ENCODE results near the gene CLBA1. TPM values are rescaled to one million over a fixed set of nuclear protein-coding genes. Genes with fewer than 3 reads are reported as not detected.

The CLBA1 gene
- total RNA-seq, 2 experiments from 2014 or later = 0.82 to 1.2 TPM

GRCh38 chr14:104955396-104955770 is 30.2 kb upstream of the CLBA1 start:
- Histone ChIP-seq H2AFZ (ENCODE audit: low read length) (no peak overlapping the region), H3K4me2 (ENCODE audit: low read length) (no peak overlapping the region), H3K9me2 (ENCODE audit: insufficient read depth, low read length) (no peaks in the 10 kb centered on the region), H3K36me3 (ENCODE audit: insufficient read depth, low read length) (no peaks in the 10 kb centered on the region), H3K79me2 (ENCODE audit: insufficient read depth, low read depth, low read length) (no peaks in the 10 kb centered on the region), H3K4me1 (ENCODE audit: insufficient read depth, low read length, poor library complexity, severe bottlenecking) (no peaks in the 10 kb centered on the region), H4K20me1 (ENCODE audit: insufficient read depth, low read length) (no peaks in the 10 kb centered on the region), H3K27ac (ENCODE audit: low read depth, low read length, poor library complexity, severe bottlenecking) (no peak overlapping the region), H3K4me3 (ENCODE audit: low read depth, low read length, poor library complexity, severe bottlenecking) (no peak overlapping the region), H3K9me3 (ENCODE audit: low read length) (no peaks in the 10 kb centered on the region)
- no peak for DNase-seq (ENCODE audit: low spot score)
- CTCF ChIA-PET (ENCODE audit: unreplicated experiment) = no interaction called here
- intact Hi-C loops (cut with micrococcal nuclease; ENCODE audit: unreplicated experiment) = no loop called here
- POLR2A ChIA-PET = no interaction called here
- TF ChIP-seq, protein P1, sequence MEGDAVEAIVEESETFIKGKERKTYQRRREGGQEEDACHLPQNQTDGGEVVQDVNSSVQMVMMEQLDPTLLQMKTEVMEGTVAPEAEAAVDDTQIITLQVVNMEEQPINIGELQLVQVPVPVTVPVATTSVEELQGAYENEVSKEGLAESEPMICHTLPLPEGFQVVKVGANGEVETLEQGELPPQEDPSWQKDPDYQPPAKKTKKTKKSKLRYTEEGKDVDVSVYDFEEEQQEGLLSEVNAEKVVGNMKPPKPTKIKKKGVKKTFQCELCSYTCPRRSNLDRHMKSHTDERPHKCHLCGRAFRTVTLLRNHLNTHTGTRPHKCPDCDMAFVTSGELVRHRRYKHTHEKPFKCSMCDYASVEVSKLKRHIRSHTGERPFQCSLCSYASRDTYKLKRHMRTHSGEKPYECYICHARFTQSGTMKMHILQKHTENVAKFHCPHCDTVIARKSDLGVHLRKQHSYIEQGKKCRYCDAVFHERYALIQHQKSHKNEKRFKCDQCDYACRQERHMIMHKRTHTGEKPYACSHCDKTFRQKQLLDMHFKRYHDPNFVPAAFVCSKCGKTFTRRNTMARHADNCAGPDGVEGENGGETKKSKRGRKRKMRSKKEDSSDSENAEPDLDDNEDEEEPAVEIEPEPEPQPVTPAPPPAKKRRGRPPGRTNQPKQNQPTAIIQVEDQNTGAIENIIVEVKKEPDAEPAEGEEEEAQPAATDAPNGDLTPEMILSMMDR (conservative IDR thresholded peaks at IDR 0.05; ENCODE audit: low read length) = no peak
- TF ChIP-seq EZH2phosphoT487 (IDR thresholded peaks at IDR 0.05; ENCODE audit: borderline replicate concordance, low read depth, low read length) = no peak
- BruUV-seq (replicated peaks) = no TSS peak

- Histone ChIP-seq H3K9me2 (ENCODE audit: insufficient read depth, low read length) (no peaks in the 10 kb centered on the region), H2AFZ (ENCODE audit: low read length) (no peak overlapping the region), H3K79me2 (ENCODE audit: insufficient read depth, low read depth, low read length) (no peaks in the 10 kb centered on the region), H3K9me3 (ENCODE audit: low read length) (no peaks in the 10 kb centered on the region), H4K20me1 (ENCODE audit: insufficient read depth, low read length) (no peaks in the 10 kb centered on the region), H3K27ac (ENCODE audit: low read depth, low read length, poor library complexity, severe bottlenecking) (no peak overlapping the region), H3K4me3 (ENCODE audit: low read depth, low read length, poor library complexity, severe bottlenecking) (no peak overlapping the region), H3K4me2 (ENCODE audit: low read length) (no peak overlapping the region), H3K36me3 (ENCODE audit: insufficient read depth, low read length) (no peaks in the 10 kb centered on the region), H3K4me1 (ENCODE audit: insufficient read depth, low read length, poor library complexity, severe bottlenecking) (no peaks in the 10 kb centered on the region)
- TF ChIP-seq EZH2phosphoT487 (IDR thresholded peaks at IDR 0.05; ENCODE audit: borderline replicate concordance, low read depth, low read length) = no peak
- TF ChIP-seq, protein P1 (conservative IDR thresholded peaks at IDR 0.05; ENCODE audit: low read length) = no peak
- CTCF ChIA-PET (ENCODE audit: unreplicated experiment) = interaction anchor here (0.6 kb wide), 1 partner anchor 28 kb away, joined by 3 read pairs; no protein-coding TSS in a partner anchor
- no peak for DNase-seq (ENCODE audit: low spot score)
- intact Hi-C loops (cut with micrococcal nuclease; ENCODE audit: unreplicated experiment) = no loop called here
- POLR2A ChIA-PET = no interaction called here
- BruUV-seq (replicated peaks) = no TSS peak
These were observed 29.2 kb upstream of the CLBA1 start for GRCh38 chr14:104956290-104956890.

DNA sequence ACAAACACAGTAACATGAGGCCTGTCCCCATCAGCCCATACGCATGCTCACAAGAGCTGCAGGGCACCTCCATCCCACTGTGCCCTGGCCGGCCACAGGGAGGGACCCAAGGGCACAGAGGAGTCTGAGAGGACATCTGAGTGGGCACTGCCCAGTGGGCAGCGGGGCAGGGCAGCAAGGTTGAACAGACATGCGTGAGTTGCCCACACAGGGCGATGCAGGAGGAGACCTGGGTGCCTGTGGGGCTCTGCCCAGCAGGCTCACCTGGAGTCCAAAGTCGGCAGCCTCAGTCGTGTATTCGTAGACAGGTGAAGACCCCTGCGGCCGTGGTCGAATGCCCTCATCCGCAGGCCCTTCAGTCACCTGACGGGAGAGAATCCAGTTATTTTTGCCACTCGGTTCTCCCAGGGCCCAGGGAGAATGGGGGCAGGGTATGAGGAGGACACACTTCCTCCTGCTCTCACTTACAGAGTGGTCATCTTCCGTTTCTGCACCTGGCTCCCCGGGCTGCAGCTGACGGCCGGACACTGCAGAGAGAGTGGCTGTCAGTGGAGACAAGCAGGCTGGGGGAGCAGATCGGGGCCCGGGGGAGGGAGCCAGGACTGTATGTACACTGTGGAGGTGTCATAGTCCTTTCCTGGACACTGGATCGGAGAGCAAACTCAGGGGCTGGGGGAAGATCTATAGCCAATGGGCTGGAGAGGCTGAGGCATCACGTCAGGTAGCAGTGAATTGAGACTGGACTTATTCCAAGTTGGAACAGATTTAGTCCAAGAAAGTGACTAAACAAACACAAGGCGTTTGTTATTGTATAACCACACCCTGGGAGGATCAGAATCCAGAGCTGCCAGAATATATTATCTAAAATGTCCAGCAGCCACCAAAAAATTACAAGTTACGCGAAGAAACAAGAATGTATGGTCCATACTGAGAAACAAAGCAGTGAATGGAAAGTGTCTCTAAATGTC is 28.2 kb upstream of the CLBA1 start:
- H2AFZ ChIP-seq (ENCODE audit: low read length) = no peak overlapping the region
- H3K4me3 ChIP-seq (ENCODE audit: low read depth, low read length, poor library complexity, severe bottlenecking) = no peak overlapping the region
- H3K9me3 ChIP-seq (ENCODE audit: low read length) = no peaks in the 10 kb centered on the region
- no peak for DNase-seq (ENCODE audit: low spot score)
- ChIA-PET CTCF (ENCODE audit: unreplicated experiment) (no interaction called here), POLR2A (no interaction called here)
- no peak for TF ChIP-seq EZH2phosphoT487 (IDR thresholded peaks at IDR 0.05; ENCODE audit: borderline replicate concordance, low read depth, low read length)
- TF ChIP-seq, protein P1 (conservative IDR thresholded peaks at IDR 0.05; ENCODE audit: low read length) = no peak
- H3K27ac ChIP-seq (ENCODE audit: low read depth, low read length, poor library complexity, severe bottlenecking) = no peak overlapping the region
- no peaks in the 10 kb centered on the region for H3K36me3 ChIP-seq (ENCODE audit: insufficient read depth, low read length)
- no peaks in the 10 kb centered on the region for H4K20me1 ChIP-seq (ENCODE audit: insufficient read depth, low read length)
- intact Hi-C loops (cut with micrococcal nuclease; ENCODE audit: unreplicated experiment) = no loop called here
- no peaks in the 10 kb centered on the region for H3K79me2 ChIP-seq (ENCODE audit: insufficient read depth, low read depth, low read length)
- BruUV-seq (replicated peaks) = no TSS peak
- H3K4me1 ChIP-seq (ENCODE audit: insufficient read depth, low read length, poor library complexity, severe bottlenecking) = no peaks in the 10 kb centered on the region
- no peak overlapping the region for H3K4me2 ChIP-seq (ENCODE audit: low read length)
- H3K9me2 ChIP-seq (ENCODE audit: insufficient read depth, low read length) = no peaks in the 10 kb centered on the region
